Measurements from ENCODE around the gene ZSWIM4.

ZSWIM4 gene

GRCh38 chr19:13831537-13832467 lies 36.6 kb downstream of the ZSWIM4 start:
- TF ChIP-seq GATA2 (IDR thresholded peaks at IDR 0.05; ENCODE audit: low read depth, low read length) (no peak), GATA3 (IDR thresholded peaks at IDR 0.05; ENCODE audit: low read depth, low read length) (no peak)

GRCh38 chr19:13833330-13834243 lies 38.3 kb downstream of the ZSWIM4 start:
- no peak for TF ChIP-seq GATA2 (IDR thresholded peaks at IDR 0.05; ENCODE audit: low read depth, low read length)

- TF ChIP-seq GATA3 (IDR thresholded peaks at IDR 0.05; ENCODE audit: low read depth, low read length) (no peak), GATA2 (IDR thresholded peaks at IDR 0.05; ENCODE audit: low read depth, low read length) (no peak)
Measured at GRCh38 chr19:13834244-13835069, 39.2 kb downstream of the ZSWIM4 start.

GRCh38 chr19:13835791-13836723 lies 40.8 kb downstream of the ZSWIM4 start:
- TF ChIP-seq GATA3 (IDR thresholded peaks at IDR 0.05; ENCODE audit: low read depth, low read length) = no peak
- TF ChIP-seq GATA2 (IDR thresholded peaks at IDR 0.05; ENCODE audit: low read depth, low read length) = no peak

GRCh38 chr19:13838435-13839129 lies 43.3 kb downstream of the ZSWIM4 start:
- TF ChIP-seq GATA3 (IDR thresholded peaks at IDR 0.05; ENCODE audit: low read depth, low read length) = no peak
- TF ChIP-seq GATA2 (IDR thresholded peaks at IDR 0.05; ENCODE audit: low read depth, low read length) = no peak

GRCh38 chr19:13839130-13839937 lies 44.1 kb downstream of the ZSWIM4 start:
- TF ChIP-seq GATA2 (IDR thresholded peaks at IDR 0.05; ENCODE audit: low read depth, low read length) (no peak), GATA3 (IDR thresholded peaks at IDR 0.05; ENCODE audit: low read depth, low read length) (no peak)

- TF ChIP-seq GATA3 (IDR thresholded peaks at IDR 0.05; ENCODE audit: low read depth, low read length) = no peak
- TF ChIP-seq GATA2 (IDR thresholded peaks at IDR 0.05; ENCODE audit: low read depth, low read length) = no peak
Measured at GRCh38 chr19:13839938-13840304, 44.7 kb downstream of the ZSWIM4 start.

GRCh38 chr19:13840305-13841085 lies 45.3 kb downstream of the ZSWIM4 start:
- TF ChIP-seq GATA3 (IDR thresholded peaks at IDR 0.05; ENCODE audit: low read depth, low read length) (no peak), GATA2 (IDR thresholded peaks at IDR 0.05; ENCODE audit: low read depth, low read length) (no peak)

GRCh38 chr19:13841086-13841961 lies 46.1 kb downstream of the ZSWIM4 start:
- TF ChIP-seq GATA2 (IDR thresholded peaks at IDR 0.05; ENCODE audit: low read depth, low read length) (no peak), GATA3 (IDR thresholded peaks at IDR 0.05; ENCODE audit: low read depth, low read length) (no peak)

- TF ChIP-seq GATA3 (IDR thresholded peaks at IDR 0.05; ENCODE audit: low read depth, low read length) = no peak
- TF ChIP-seq GATA2 (IDR thresholded peaks at IDR 0.05; ENCODE audit: low read depth, low read length) = no peak
Measured at GRCh38 chr19:13841962-13842290, 46.7 kb downstream of the ZSWIM4 start.
